Endothelial cell of umbilical vein (primary cell): ENCODE data around the gene GAS1. TPM values are rescaled to one million over a fixed set of nuclear protein-coding genes. Genes with fewer than 3 reads are reported as not detected.

ENCODE experiments used
- BruUV-seq: library from RNA; stranded (reverse); fragments of 400-500 nt; replicated peaks from 2 replicates; lab custom pipeline; 2021; lab: Mats Ljungman, UMichigan
- CTCF ChIA-PET: fragments of 300-600, 350-600 bp; sonication (Branson Sonifier 250); formaldehyde crosslinking; loops from one replicate; lab custom pipeline; 2021; ENCODE audit warnings: antibody characterized with exemption, inconsistent platforms; lab: Charles Lee
- POLR2A ChIA-PET: fragments of 300-600, 350-600 bp; sonication (Branson Sonifier 250); formaldehyde crosslinking; loops from one replicate; lab custom pipeline; 2021; ENCODE audit warnings: antibody characterized with exemption, inconsistent platforms; lab: Charles Lee
- DNase-seq: peaks from one replicate; pipeline ENCODE4 v3.0.0-alpha.2; 2011; ENCODE audit warnings: low read depth, low spot score
- FAIRE-seq: peaks from 2 replicates; lab custom pipeline; 2011; peaks lifted over from hg19 to GRCh38; lab: Jason Lieb, UNC
- H2AFZ ChIP-seq: 2 replicates; pipeline ENCODE4 v1.6.0; 2012; ENCODE audit warnings: low read depth, low read length, control low read depth, inconsistent platforms
- H3K27ac ChIP-seq: 2 replicates; pipeline ENCODE4 v1.5.1; 2011; ENCODE audit warnings: low read depth, mild to moderate bottlenecking, control low read depth, low read length, moderate library complexity; ENCODE audit not compliant: insufficient read depth
- H3K27me3 ChIP-seq, 2 experiments: 2 replicates each; pipeline versions ENCODE4 v1.6.0 to v1.6.1; 2011; ENCODE audit warnings: low read length in 2 of 2, mixed read lengths in 1 of 2; ENCODE audit not compliant: control insufficient read depth in 2 of 2, insufficient read depth in 2 of 2
- H3K36me3 ChIP-seq, 2 experiments: 2 replicates in 1 of 2; 3 replicates in 1 of 2; pipeline ENCODE4 v1.5.1; 2011; ENCODE audit warnings: low read length in 2 of 2, mild to moderate bottlenecking in 1 of 2, moderate library complexity in 1 of 2; ENCODE audit not compliant: control insufficient read depth in 2 of 2, insufficient read depth in 2 of 2; ENCODE audit errors: extremely low read depth in 1 of 2
- H3K4me1 ChIP-seq: 3 replicates; pipeline ENCODE4 v1.5.1; 2011; ENCODE audit warnings: mild to moderate bottlenecking, low read length; ENCODE audit not compliant: control insufficient read depth, insufficient read depth; ENCODE audit errors: extremely low read depth
- H3K4me2 ChIP-seq: 2 replicates; pipeline ENCODE4 v1.6.1; 2011; ENCODE audit warnings: low read length, control low read depth, mixed read lengths; ENCODE audit not compliant: insufficient read depth
- H3K4me3 ChIP-seq, 3 experiments: fragments of 200-600 bp in 1 of 3; sonication (generic), shearing (Covaris generic) in 1 of 3; replicated peaks in 1 of 3; 2 replicates each; pipeline ENCODE4 v1.5.1; 2011 to 2016; ENCODE audit warnings: control low read depth in 3 of 3, low read length in 3 of 3, mild to moderate bottlenecking in 2 of 3, inconsistent platforms in 1 of 3, low read depth in 1 of 3, moderate library complexity in 1 of 3; ENCODE audit not compliant: insufficient read depth in 1 of 3
- H3K79me2 ChIP-seq: 2 replicates; pipeline ENCODE4 v1.6.0; 2012; ENCODE audit warnings: low read length, inconsistent platforms; ENCODE audit not compliant: control insufficient read depth, insufficient read depth
- H3K9ac ChIP-seq: replicated peaks from 2 replicates; pipeline ENCODE3; 2011; ENCODE audit warnings: low read length, control low read depth; ENCODE audit not compliant: insufficient read depth; ENCODE audit errors: extremely low read depth
- H3K9me1 ChIP-seq: replicated peaks from 3 replicates; pipeline ENCODE4 v1.6.0; 2011; ENCODE audit warnings: mild to moderate bottlenecking, low read length; ENCODE audit not compliant: control insufficient read depth, insufficient read depth; ENCODE audit errors: extremely low read depth
- H3K9me3 ChIP-seq: replicated peaks from 2 replicates; pipeline ENCODE4 v1.5.1; 2012; ENCODE audit warnings: low read length, inconsistent platforms; ENCODE audit not compliant: control insufficient read depth, insufficient read depth
- H4K20me1 ChIP-seq: replicated peaks from 2 replicates; pipeline ENCODE3; 2011; ENCODE audit warnings: mild to moderate bottlenecking, low read length; ENCODE audit not compliant: control insufficient read depth, insufficient read depth; ENCODE audit errors: extremely low read depth
- EZH2 ChIP-seq: IDR thresholded peaks from 2 replicates; pipeline ENCODE4 v1.6.1; 2012; ENCODE audit warnings: borderline replicate concordance, low read depth, mild to moderate bottlenecking, moderate library complexity, low read length, inconsistent platforms; ENCODE audit not compliant: severe bottlenecking
- FOS ChIP-seq: IDR thresholded peaks from 2 replicates; pipeline ENCODE4 v1.6.1; 2011; ENCODE audit warnings: mild to moderate bottlenecking, low read length, moderate library complexity, borderline replicate concordance; ENCODE audit not compliant: insufficient read depth
- JUN ChIP-seq: IDR thresholded peaks from 2 replicates; pipeline ENCODE4 v1.6.1; 2011; ENCODE audit warnings: borderline replicate concordance, low read depth; ENCODE audit not compliant: insufficient read length, insufficient read depth
- MAX ChIP-seq: IDR thresholded peaks from 2 replicates; pipeline ENCODE4 v1.6.1; 2011; ENCODE audit not compliant: insufficient read depth, insufficient read length
- MYC ChIP-seq: IDR thresholded peaks from one replicate; pipeline ENCODE4 v1.6.1; 2011; ENCODE audit warnings: mild to moderate bottlenecking, low read depth, low read length
- POLR2A ChIP-seq: IDR thresholded peaks from 2 replicates; pipeline ENCODE4 v1.6.1; 2012; ENCODE audit warnings: low read depth, mild to moderate bottlenecking, control low read depth, low read length
- POLR2AphosphoS5 ChIP-seq: IDR thresholded peaks from 2 replicates; pipeline ENCODE4 v1.6.1; 2012; ENCODE audit warnings: low read depth, mild to moderate bottlenecking, control low read depth, low read length, moderate library complexity; ENCODE audit not compliant: insufficient read depth
- dilution Hi-C: fragments of 300-500 bp; cut with MboI; formaldehyde crosslinking; loops from one replicate; pipeline ENCODE4 v1.15.0; 2019; ENCODE audit warnings: low sequenced_read_pairs; ENCODE audit not compliant: extremely low pct_ligation_motif_present
- intact Hi-C: fragments of 100-400 bp; cut with micrococcal nuclease; formaldehyde crosslinking; loops from one replicate; pipeline ENCODE4 v1.10.0; 2022
- polyA plus RNA-seq, 4 experiments: library from polyadenylated mRNA; depleted of rRNA in 3 of 4; stranded (reverse) in 3 of 4; unstranded in 1 of 4; fragments of >200 nt; gene quantifications; 2 replicates each; pipeline versions ENCODE4 v1.2.1 to v1.2.3, GENCODE V29; 2011 to 2012; ENCODE audit warnings: missing spikeins in 1 of 4
- total RNA-seq: library from RNA; stranded (reverse); gene quantifications from 2 replicates; pipeline ENCODE4 v1.2.3, GENCODE V29; 2021
- TF ChIP-seq, protein P1 (sequence below), 2 donors: IDR thresholded peaks; 1 replicate in 1 of 2; 2 replicates in 1 of 2; pipeline ENCODE4 v1.5.1; 2011; ENCODE audit warnings: low read length in 2 of 2, mild to moderate bottlenecking in 2 of 2, moderate library complexity in 2 of 2, control low read depth in 1 of 2, inconsistent platforms in 1 of 2, low read depth in 1 of 2; ENCODE audit not compliant: insufficient read depth in 1 of 2; ENCODE audit errors: extremely low read depth in 1 of 2

Gene GAS1
- total and polyA plus RNA-seq, 2 donors (not counting 3 experiments of a cell fraction or from before 2014, with no cell fraction given), result 0.06 to 0.15 TPM

GRCh38 chr9:86943201-86944113, 3.8 kb downstream of the GAS1 start:
- POLR2A ChIA-PET, result no interaction called here

More at GRCh38 chr9:86943201-86944113, 3.8 kb downstream of the GAS1 start:
- BruUV-seq, result no TSS peak
- DNase-seq, result no peak
- TF ChIP-seq MAX (no peak), MYC (no peak), FOS (no peak), POLR2A (no peak), POLR2AphosphoS5 (no peak), JUN (no peak), EZH2 (no peak)
- TF ChIP-seq, protein P1, sequence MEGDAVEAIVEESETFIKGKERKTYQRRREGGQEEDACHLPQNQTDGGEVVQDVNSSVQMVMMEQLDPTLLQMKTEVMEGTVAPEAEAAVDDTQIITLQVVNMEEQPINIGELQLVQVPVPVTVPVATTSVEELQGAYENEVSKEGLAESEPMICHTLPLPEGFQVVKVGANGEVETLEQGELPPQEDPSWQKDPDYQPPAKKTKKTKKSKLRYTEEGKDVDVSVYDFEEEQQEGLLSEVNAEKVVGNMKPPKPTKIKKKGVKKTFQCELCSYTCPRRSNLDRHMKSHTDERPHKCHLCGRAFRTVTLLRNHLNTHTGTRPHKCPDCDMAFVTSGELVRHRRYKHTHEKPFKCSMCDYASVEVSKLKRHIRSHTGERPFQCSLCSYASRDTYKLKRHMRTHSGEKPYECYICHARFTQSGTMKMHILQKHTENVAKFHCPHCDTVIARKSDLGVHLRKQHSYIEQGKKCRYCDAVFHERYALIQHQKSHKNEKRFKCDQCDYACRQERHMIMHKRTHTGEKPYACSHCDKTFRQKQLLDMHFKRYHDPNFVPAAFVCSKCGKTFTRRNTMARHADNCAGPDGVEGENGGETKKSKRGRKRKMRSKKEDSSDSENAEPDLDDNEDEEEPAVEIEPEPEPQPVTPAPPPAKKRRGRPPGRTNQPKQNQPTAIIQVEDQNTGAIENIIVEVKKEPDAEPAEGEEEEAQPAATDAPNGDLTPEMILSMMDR (IDR thresholded peaks at IDR 0.05; ENCODE audit: extremely low read depth in 1 of 2, insufficient read depth in 1 of 2, low read depth in 1 of 2, low read length in 2 of 2), result no peak
- H3K79me2 ChIP-seq, result no peaks in the 10 kb centered on the region
- H3K9me1 ChIP-seq, result no peaks in the 10 kb centered on the region
- peaks cover 15 to 27% of the 10 kb centered on the region in 2 experiments for H3K27me3 ChIP-seq
- no peak overlapping the region for H2AFZ ChIP-seq
- H3K36me3 ChIP-seq, result no peaks in the 10 kb centered on the region
- no peak overlapping the region for H3K27ac ChIP-seq
- no peak overlapping the region for H3K4me3 ChIP-seq
- dilution Hi-C loops, result no loop called here
- FAIRE-seq, result no peak
- H3K4me2 ChIP-seq, result no peak overlapping the region
- CTCF ChIA-PET, result interaction anchor here (0.7 to 0.9 kb wide), 2 partner anchors 37 to 39 kb away, joined by 3 read pairs; no protein-coding TSS in a partner anchor
- no peak overlapping the region for H3K9ac ChIP-seq
- H3K4me1 ChIP-seq, result no peaks in the 10 kb centered on the region
- H4K20me1 ChIP-seq, result no peaks in the 10 kb centered on the region
- no peaks in the 10 kb centered on the region for H3K9me3 ChIP-seq
- intact Hi-C loops, result loop anchor here (10.0 kb wide), 2 partner anchors 331 to 1199 kb away; partner anchors contain the start of gene AGTPBP1
